Mesenteric fat pad (tissue), 1 donor: Measurements from ENCODE around the gene ADCK2. TPM values are rescaled to one million over a fixed set of nuclear protein-coding genes. Genes with fewer than 3 reads are reported as not detected.
A peak's percentile ranks its signal among the peaks of the same experiment; 100 is the strongest.

ENCODE experiments used
- DNase-seq: peaks from one replicate; pipeline ENCODE4 v3.0.0-alpha.2; 2020; ENCODE audit warnings: low spot score
- total RNA-seq: library from RNA; stranded (reverse); fragmentation: NEBNext Ultra II Directional; extraction: Animal tissue kit (Norgen Biotek cat#: 25700); gene quantifications from one replicate; pipeline ENCODE4 v1.2.1, GENCODE V29; 2021
- donor health status: DM: yes; HTN: yes; CAD: no.

Gene ADCK2
- total RNA-seq, 1 donor from 2014 or later = 13.3 TPM

GRCh38 chr7:140673063-140673773, 473 bp downstream of the ADCK2 start:
- DNase-seq = no peak

- no peak for DNase-seq
Measured at GRCh38 chr7:140673774-140674155, 1.0 kb downstream of the ADCK2 start.

GRCh38 chr7:140674356-140674800, 1.6 kb downstream of the ADCK2 start:
- DNase-seq = no peak

GRCh38 chr7:140674899-140675701, 2.4 kb downstream of the ADCK2 start:
- no peak for DNase-seq

- DNase-seq = no peak
Measured at GRCh38 chr7:140675726-140676125, 3.0 kb downstream of the ADCK2 start.

GRCh38 chr7:140676306-140676705, 3.6 kb downstream of the ADCK2 start:
- DNase-seq = no peak

- peak; percentile 9 for DNase-seq
Measured at GRCh38 chr7:140676956-140677355, 4.2 kb downstream of the ADCK2 start.

- peak; percentile 24 for DNase-seq
Measured at GRCh38 chr7:140677496-140677895, 4.8 kb downstream of the ADCK2 start.

GRCh38 chr7:140678081-140678815, 5.5 kb downstream of the ADCK2 start:
- peak; percentile 78 for DNase-seq

- DNase-seq = no peak
Measured at GRCh38 chr7:140678816-140679130, 6.0 kb downstream of the ADCK2 start.

GRCh38 chr7:140679186-140679585, 6.4 kb downstream of the ADCK2 start:
- DNase-seq = peak; percentile 26

- peak; percentile 33 for DNase-seq
Measured at GRCh38 chr7:140680886-140681285, 8.1 kb downstream of the ADCK2 start.

GRCh38 chr7:140681766-140682165, 9.0 kb downstream of the ADCK2 start:
- peak; percentile 14 for DNase-seq

- DNase-seq = peak; percentile 60
Measured at GRCh38 chr7:140683657-140684056, 10.9 kb downstream of the ADCK2 start.

GRCh38 chr7:140684066-140684950, 11.6 kb downstream of the ADCK2 start:
- DNase-seq = peak; percentile 30

- DNase-seq = peak; percentile 81
Measured at GRCh38 chr7:140685407-140686087, 12.8 kb downstream of the ADCK2 start.

GRCh38 chr7:140686921-140687320, 14.2 kb downstream of the ADCK2 start:
- DNase-seq = peak; percentile 71

GRCh38 chr7:140688341-140688740, 15.6 kb downstream of the ADCK2 start:
- DNase-seq = peak; percentile 60

- DNase-seq = peak; percentile 72
Measured at GRCh38 chr7:140689199-140690152, 16.7 kb downstream of the ADCK2 start.
